Neural crest cell (in vitro differentiated cells): ENCODE data around the gene B3GLCT. TPM values are rescaled to one million over a fixed set of nuclear protein-coding genes. Genes with fewer than 3 reads are reported as not detected.

Experiments
- DNase-seq: peaks from one replicate; pipeline ENCODE4 v3.0.0; 2021; ENCODE audit warnings: low read depth, mixed read lengths, low spot score
- H3K27ac Mint-ChIP-seq: one replicate; pipeline ENCODE4 v1.8.0; 2021; ENCODE audit warnings: mild to moderate bottlenecking, mixed read lengths; ENCODE audit not compliant: unreplicated experiment
- H3K27me3 Mint-ChIP-seq: 2 replicates; pipeline ENCODE4 v1.8.0; 2021; ENCODE audit warnings: low read depth, mild to moderate bottlenecking, mixed read lengths
- H3K36me3 Mint-ChIP-seq: 2 replicates; pipeline ENCODE4 v1.8.0; 2021; ENCODE audit warnings: low read depth, mild to moderate bottlenecking, mixed read lengths
- H3K4me1 Mint-ChIP-seq: 2 replicates; pipeline ENCODE4 v1.8.0; 2021; ENCODE audit warnings: mixed read lengths
- H3K4me3 Mint-ChIP-seq: one replicate; pipeline ENCODE4 v1.8.0; 2021; ENCODE audit warnings: mild to moderate bottlenecking, mixed read lengths
- H3K9me3 Mint-ChIP-seq: 2 replicates; pipeline ENCODE4 v1.8.0; 2021; ENCODE audit warnings: mixed read lengths
- total RNA-seq: library from RNA; stranded (reverse); gene quantifications from 2 replicates; pipeline ENCODE4 v1.2.1, GENCODE V29; 2021
- TF ChIP-seq, protein P1 (sequence below): fragments of 200-600 bp; sonication (generic); conservative IDR thresholded peaks from 2 replicates; pipeline ENCODE4 v1.5.0; 2021; ENCODE audit warnings: antibody characterized with exemption, mild to moderate bottlenecking

The B3GLCT gene
- total RNA-seq, 1 donor from 2014 or later, result 16.8 TPM

DNA sequence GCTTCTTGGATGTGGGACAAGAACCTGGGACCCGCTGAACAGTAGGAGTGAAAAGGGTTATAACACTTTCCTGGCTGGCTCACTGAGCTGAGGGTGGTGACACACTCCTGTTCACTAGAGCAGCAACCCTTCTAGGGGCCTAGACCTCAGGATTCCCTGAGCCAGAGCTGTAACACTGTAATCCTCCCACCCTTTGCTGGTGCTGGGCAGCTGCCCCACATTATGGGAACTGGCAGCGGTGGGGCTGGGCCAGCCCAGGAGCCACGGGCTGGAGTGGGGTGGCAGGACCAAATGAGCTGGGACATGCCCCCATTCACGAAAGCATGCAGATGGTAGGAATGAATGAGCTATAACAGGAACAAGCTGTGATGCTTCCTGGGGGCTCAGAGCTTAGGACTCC lies 110.6 kb downstream of the B3GLCT start:
- H3K36me3 Mint-ChIP-seq, result peaks cover 54% of the 10 kb centered on the region
- no peaks in the 10 kb centered on the region for H3K27me3 Mint-ChIP-seq
- TF ChIP-seq, protein P1, sequence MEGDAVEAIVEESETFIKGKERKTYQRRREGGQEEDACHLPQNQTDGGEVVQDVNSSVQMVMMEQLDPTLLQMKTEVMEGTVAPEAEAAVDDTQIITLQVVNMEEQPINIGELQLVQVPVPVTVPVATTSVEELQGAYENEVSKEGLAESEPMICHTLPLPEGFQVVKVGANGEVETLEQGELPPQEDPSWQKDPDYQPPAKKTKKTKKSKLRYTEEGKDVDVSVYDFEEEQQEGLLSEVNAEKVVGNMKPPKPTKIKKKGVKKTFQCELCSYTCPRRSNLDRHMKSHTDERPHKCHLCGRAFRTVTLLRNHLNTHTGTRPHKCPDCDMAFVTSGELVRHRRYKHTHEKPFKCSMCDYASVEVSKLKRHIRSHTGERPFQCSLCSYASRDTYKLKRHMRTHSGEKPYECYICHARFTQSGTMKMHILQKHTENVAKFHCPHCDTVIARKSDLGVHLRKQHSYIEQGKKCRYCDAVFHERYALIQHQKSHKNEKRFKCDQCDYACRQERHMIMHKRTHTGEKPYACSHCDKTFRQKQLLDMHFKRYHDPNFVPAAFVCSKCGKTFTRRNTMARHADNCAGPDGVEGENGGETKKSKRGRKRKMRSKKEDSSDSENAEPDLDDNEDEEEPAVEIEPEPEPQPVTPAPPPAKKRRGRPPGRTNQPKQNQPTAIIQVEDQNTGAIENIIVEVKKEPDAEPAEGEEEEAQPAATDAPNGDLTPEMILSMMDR, result no peak
- peaks cover 9% of the 10 kb centered on the region for H3K4me1 Mint-ChIP-seq
- DNase-seq, result no peak
- H3K9me3 Mint-ChIP-seq, result peaks cover 19% of the 10 kb centered on the region
- no peak overlapping the region for H3K4me3 Mint-ChIP-seq
- H3K27ac Mint-ChIP-seq, result no peak overlapping the region

DNA sequence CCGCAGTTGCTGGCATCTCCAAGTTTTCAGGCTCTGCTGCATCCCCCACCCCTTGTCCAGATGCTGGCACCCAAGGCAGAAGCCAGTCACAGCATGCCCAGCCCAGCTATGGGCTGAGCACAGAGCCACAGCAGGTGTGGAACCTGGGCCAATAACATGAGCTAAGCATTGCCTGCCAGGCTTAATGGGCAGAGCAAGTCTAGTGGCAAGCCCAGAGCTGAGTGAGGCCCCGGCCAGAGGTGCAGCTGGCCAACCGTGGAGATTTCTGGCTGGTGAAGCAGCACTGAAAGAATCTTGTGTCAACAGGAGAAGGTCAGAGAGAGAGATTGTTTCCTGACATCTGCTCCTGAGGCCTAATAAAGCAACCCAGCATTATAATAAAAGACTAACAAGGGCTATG lies 111.0 kb downstream of the B3GLCT start:
- H3K4me1 Mint-ChIP-seq, result peaks cover 9% of the 10 kb centered on the region
- H3K9me3 Mint-ChIP-seq, result peaks cover 20% of the 10 kb centered on the region

GRCh38 chr13:31311921-31312320 lies 112.1 kb downstream of the B3GLCT start:
- peaks cover 9% of the 10 kb centered on the region for H3K4me1 Mint-ChIP-seq
- no peak overlapping the region for H3K4me3 Mint-ChIP-seq
- DNase-seq, result no peak
- H3K27ac Mint-ChIP-seq, result no peak overlapping the region
- H3K36me3 Mint-ChIP-seq, result peaks cover 66% of the 10 kb centered on the region
- TF ChIP-seq, protein P1, result no peak
- peaks cover 20% of the 10 kb centered on the region for H3K9me3 Mint-ChIP-seq
- H3K27me3 Mint-ChIP-seq, result no peaks in the 10 kb centered on the region

More for the DNA sequence above, 111.0 kb downstream of the B3GLCT start:
- no peaks in the 10 kb centered on the region for H3K27me3 Mint-ChIP-seq
- DNase-seq, result no peak
- no peak overlapping the region for H3K27ac Mint-ChIP-seq
- TF ChIP-seq, protein P1, result no peak
- no peak overlapping the region for H3K4me3 Mint-ChIP-seq
- peaks cover 58% of the 10 kb centered on the region for H3K36me3 Mint-ChIP-seq

DNA sequence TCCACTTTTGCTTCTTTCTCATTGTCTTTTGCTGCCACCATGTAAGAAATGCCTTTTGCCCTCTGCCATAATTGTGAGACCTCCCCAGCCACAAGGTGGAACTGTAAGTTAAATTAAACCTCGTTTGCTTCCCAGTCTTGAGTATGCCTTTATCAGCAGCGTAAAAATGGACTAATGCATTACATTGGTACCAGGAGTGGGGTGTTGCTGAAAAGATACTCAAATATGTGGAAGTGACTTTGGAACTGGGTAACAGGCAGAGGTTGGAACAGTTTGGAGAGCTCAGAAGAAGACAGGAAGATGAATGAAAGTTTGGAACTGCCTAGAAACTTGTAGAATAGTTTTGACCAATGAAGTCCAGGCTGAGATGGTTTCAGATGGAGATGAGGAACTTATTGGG lies 115.2 kb downstream of the B3GLCT start:
- Mint-ChIP-seq H3K4me3 (no peak overlapping the region), H3K27me3 (no peaks in the 10 kb centered on the region), H3K27ac (no peak overlapping the region), H3K36me3 (peaks cover 68% of the 10 kb centered on the region), H3K4me1 (peaks cover 9% of the 10 kb centered on the region), H3K9me3 (peaks cover 22% of the 10 kb centered on the region)
- TF ChIP-seq, protein P1, result no peak
- no peak for DNase-seq

DNA sequence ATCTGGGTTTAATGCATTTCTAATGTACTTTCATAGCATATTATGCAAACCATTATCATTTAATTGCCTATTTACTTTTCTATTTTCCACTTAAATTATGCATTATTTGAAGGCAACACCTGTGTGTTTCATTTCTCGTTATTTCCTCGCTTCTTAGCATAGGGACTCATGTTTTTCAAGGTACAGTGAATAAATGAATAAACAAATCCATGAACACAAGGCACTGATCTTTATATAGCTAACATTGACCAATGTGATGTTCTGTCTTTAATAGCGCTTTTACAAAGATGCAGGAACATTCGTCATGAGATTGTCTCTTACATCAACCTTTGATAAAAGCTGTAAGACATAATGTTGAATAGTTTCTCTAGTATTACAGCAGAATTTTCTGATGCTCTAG lies 121.2 kb downstream of the B3GLCT start:
- H3K27me3 Mint-ChIP-seq, result no peaks in the 10 kb centered on the region
- TF ChIP-seq, protein P1, result no peak
- DNase-seq, result no peak

GRCh38 chr13:31321457-31321856 lies 121.7 kb downstream of the B3GLCT start:
- TF ChIP-seq, protein P1, result no peak
- Mint-ChIP-seq H3K36me3 (peaks cover 23% of the 10 kb centered on the region), H3K4me3 (peak overlapping the region; percentile 45), H3K9me3 (peaks cover 6% of the 10 kb centered on the region), H3K27me3 (no peaks in the 10 kb centered on the region), H3K4me1 (peaks cover 45% of the 10 kb centered on the region), H3K27ac (no peak overlapping the region)
- DNase-seq, result no peak

More for the DNA sequence above, 121.2 kb downstream of the B3GLCT start:
- Mint-ChIP-seq H3K4me3 (no peak overlapping the region), H3K9me3 (peaks cover 6% of the 10 kb centered on the region), H3K27ac (no peak overlapping the region), H3K36me3 (peaks cover 27% of the 10 kb centered on the region), H3K4me1 (peaks cover 42% of the 10 kb centered on the region)
